Measurements from ENCODE around the gene CIPC.

The CIPC gene

DNA sequence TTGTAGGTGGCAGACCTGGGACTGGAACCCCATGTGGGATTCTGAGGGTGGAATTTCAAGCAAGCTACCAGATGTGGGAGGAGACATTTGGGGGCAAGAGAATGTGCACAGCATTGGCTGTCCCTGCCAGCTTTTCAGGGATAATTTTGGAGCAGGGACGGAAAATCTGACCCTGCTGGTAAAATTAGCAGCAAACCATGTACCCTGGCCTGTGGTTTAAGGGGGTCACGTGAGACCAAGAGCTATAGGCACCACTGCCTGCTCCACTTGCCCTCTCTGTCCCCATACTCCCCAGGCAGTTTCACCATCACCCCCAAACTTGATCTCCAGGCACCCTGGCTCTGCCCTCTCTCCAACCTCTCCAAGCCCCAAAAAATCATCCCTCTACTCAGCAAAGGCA is 57.0 kb downstream of the CIPC start:
- no peak for FAIRE-seq

DNA sequence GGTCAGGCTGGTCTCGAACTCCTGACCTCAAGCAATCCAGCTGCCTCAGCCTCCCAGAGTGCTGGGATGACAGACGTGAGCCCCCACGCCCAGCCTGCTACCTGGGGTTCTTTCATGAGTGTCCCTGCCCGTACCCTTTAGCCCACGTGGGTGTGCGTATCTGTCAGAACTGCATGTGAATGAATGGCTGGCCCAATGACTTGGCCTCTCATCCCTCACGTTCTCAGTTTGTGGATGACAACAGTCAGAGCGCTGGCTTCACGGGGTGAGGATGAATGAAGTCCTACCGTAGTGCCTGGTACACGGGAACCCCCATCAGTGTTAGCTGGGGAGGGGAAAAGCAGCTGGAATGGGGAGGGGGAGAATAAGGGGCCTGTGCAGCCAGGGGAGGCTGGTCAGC is 59.7 kb downstream of the CIPC start:
- FAIRE-seq: no peak

DNA sequence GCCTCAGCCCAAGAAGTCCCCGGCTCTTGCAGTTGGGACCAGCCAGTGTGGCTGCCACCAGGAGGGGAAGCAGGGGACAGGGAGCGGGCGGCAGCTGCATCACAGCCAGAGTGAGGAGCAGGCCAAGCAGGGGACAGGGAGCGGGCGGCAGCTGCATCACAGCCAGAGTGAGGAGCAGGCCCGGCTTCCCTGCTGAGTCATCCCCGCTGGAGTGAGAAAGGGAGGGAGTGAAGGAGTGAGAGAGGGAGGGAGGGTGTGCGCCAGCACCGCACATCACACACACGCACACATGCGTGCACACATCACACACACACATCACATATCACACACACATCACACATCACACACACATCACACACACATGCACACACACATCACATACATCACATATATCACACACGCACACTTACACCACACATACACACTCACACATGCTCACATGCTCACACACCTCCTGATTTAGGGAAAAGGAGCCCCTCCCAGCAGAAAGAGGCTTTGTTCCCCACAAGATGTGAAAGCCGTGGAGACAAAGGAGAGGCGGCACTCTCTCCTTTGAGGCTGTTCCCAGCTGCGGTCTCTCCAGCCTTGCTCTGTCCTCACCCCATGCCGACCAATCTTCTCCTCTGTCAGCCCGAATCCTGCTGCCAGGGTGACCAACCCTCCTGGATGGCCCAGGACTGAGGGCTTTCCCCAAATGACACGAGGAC is 60.3 kb downstream of the CIPC start:
- no peak for FAIRE-seq

DNA sequence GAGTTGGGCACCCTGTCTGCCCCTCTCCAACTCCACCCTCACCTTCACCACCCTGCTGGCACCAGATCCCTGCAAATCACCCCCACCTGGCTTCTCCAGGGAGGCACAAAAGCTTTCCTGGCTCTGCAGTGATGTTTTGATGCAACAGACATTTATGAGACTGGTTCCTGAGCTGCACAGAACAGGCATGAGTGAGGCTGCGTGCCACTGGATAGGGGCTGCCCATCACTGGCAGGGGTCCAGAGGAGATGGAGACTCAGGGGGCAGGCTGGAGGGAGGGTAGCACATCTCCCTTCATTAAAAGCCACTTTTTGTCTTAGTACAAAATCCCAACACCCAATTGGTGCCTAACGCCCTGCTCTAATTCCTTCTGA is 60.8 kb downstream of the CIPC start:
- no peak for FAIRE-seq

DNA sequence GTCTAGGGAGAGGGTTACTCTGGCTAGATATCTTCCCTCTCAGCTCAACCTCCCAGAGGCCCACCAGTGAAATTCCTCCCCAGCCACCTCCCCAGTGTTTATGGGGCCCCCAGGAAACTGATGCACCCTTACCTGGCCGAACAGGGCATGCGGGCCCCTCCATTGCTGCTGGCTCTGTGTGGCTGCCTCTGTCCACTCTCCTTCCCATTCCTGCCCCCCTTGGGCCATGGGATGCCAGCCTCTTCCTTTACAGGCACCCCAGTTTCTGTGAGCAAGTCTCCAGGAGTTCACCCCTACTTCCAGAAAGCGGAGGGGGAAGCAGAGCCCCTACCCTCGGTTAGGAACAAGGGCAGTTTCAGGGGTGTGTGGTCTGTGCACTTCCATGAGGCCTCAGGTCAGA is 63.0 kb downstream of the CIPC start:
- FAIRE-seq: no peak
